ENCODE measurements around the gene WWP2.
"Not testable (repeated sequence)": the region's sequence is repeated elsewhere in the genome, so short reads cannot be mapped to it uniquely, and the experiment has no call there.

WWP2 gene

GRCh38 chr16:69952572-69953355, 190.6 kb downstream of the WWP2 start:
- not testable (repeated sequence) for DNase-seq

- not testable (repeated sequence) for DNase-seq
These were observed 192.1 kb downstream of the WWP2 start for GRCh38 chr16:69954241-69954640.

- not testable (repeated sequence) for DNase-seq
These were observed 201.2 kb downstream of the WWP2 start for GRCh38 chr16:69963312-69963711.

GRCh38 chr16:69964960-69965660, 203.0 kb downstream of the WWP2 start:
- DNase-seq: not testable (repeated sequence)

- DNase-seq: not testable (repeated sequence)
These were observed 203.5 kb downstream of the WWP2 start for GRCh38 chr16:69965661-69966054.

DNA sequence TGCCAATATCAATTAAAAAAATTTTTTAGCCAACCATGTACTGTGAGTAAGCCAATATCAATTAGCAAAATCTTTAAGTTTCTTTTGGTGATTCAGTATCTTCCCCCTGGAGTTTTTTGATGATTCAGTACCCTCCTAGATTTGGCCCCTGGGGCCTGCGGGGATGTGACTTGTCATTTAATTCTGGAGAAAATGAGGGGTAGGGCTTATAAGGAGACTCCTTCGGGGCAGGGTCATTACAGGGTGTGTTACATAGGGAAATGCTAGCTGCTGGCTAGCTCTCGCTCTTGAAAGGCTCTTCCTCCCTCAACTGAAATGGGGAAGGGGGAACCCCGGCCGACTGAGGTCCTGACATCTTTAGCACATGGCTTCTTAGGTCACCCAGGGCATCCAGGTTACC, 205.6 kb downstream of the WWP2 start:
- DNase-seq: not testable (repeated sequence)

DNA sequence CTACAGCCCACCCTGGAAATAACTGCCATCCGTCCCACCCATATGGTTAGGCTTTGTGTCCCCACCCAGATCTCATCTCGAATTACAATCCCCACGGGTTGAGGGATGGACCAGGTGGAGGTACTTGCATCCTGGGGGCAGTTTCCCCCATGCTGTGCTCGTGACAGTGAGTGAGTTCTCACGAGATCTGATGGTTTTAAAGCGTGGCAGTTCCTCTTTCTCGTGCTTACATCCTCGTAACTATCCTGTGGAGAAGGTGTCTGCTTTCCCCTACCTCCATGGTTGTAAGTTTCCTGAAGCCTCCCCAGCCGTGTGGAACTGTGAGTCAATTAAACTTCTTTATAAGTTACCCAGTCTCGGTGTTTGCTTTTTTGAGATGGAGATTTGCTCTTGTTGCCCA, 206.0 kb downstream of the WWP2 start:
- DNase-seq: not testable (repeated sequence)

DNA sequence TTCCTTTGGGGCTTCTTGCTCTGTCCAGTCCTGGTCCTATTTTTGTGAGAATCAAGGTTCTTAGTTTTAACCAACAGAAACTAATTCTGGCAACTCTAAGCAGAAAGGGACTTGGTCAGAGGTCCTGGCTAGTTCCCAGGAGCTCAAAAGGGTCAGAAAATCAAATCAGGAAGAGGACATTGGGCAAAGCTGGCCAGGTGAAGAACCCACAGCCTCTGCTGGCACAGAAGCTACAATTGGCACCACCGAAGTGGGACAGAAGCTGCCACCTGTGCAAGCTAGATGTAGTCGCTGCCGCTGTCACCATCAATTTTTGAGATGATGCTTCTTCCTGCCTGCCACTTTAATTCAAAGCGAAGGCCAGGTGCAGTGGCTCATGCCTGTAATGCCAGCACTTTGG, 207.5 kb downstream of the WWP2 start:
- not testable (repeated sequence) for DNase-seq

DNA sequence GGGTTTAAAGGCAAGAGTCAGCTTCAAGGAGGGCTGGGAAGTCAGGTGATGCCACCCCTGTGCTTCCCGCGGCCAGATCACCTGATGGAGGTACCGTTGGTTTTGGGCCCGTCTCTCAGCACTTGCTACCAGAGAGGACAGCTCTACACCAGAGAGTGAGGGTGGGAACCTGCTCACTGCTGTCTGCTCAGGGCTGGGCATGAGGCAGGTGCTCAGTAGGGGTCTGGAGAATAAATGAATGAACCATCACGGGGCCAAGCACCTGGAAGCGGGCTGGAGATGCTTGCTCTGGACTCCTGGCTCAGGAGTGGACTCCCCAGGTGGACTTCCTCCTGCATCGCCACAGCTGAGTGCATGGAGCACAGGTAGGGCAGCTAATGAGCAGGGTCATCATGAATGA, 210.0 kb downstream of the WWP2 start:
- not testable (repeated sequence) for DNase-seq

DNA sequence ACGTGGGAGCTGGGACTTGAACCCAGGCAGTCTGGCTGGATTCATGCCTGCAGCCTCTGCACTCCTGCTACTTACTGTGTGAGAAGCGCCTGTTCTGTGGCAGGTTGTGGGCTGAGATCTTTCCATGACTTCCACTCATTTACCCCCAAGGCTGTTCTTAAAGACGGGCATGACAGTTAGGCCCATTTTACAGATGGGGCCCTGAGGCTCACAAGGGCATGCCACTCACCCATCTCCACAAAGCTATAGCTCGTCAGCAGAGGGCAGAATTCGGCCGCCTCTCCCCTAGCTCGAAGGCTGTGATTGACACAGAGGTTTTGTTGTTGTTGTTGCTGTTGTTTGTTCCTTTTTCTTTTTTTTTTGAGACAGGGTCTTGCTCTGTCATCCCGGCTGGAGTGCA, 210.8 kb downstream of the WWP2 start:
- DNase-seq: not testable (repeated sequence)

- not testable (repeated sequence) for DNase-seq
These were observed 223.1 kb downstream of the WWP2 start for GRCh38 chr16:69985196-69985595.
